Chondrocyte (in vitro differentiated cells): Measurements from ENCODE around the gene ALPL. TPM values are rescaled to one million over a fixed set of nuclear protein-coding genes. Genes with fewer than 3 reads are reported as not detected.

Source experiments
- DNase-seq: peaks from one replicate; pipeline ENCODE4 v3.0.0; 2021; ENCODE audit warnings: mixed read lengths, low spot score
- H3K27ac Mint-ChIP-seq: one replicate; pipeline ENCODE4 v1.8.0; 2021; ENCODE audit warnings: mild to moderate bottlenecking, moderate library complexity, mixed read lengths; ENCODE audit not compliant: unreplicated experiment
- H3K27me3 Mint-ChIP-seq: 2 replicates; pipeline ENCODE4 v1.8.0; 2021; ENCODE audit warnings: low read depth, mixed read lengths
- H3K36me3 Mint-ChIP-seq: 2 replicates; pipeline ENCODE4 v1.8.0; 2021; ENCODE audit warnings: low read depth, mixed read lengths
- H3K4me1 Mint-ChIP-seq: 2 replicates; pipeline ENCODE4 v1.8.0; 2021; ENCODE audit warnings: low read depth, mild to moderate bottlenecking, mixed read lengths
- H3K4me3 Mint-ChIP-seq: one replicate; pipeline ENCODE4 v1.8.0; 2021; ENCODE audit warnings: mild to moderate bottlenecking, moderate library complexity, mixed read lengths; ENCODE audit not compliant: unreplicated experiment
- H3K9me3 Mint-ChIP-seq: 2 replicates; pipeline ENCODE4 v1.8.0; 2021; ENCODE audit warnings: low read depth, mixed read lengths
- total RNA-seq: library from RNA; stranded (reverse); gene quantifications from 3 replicates; pipeline ENCODE4 v1.2.1, GENCODE V29; 2021
- TF ChIP-seq, protein P1 (sequence below): fragments of 200-600 bp; sonication (generic); IDR thresholded peaks from 2 replicates; pipeline ENCODE4 v1.5.0; 2021; ENCODE audit warnings: antibody characterized with exemption, mild to moderate bottlenecking, moderate library complexity

ALPL gene
- total RNA-seq, 1 donor from 2014 or later, result 19.2 TPM

- H3K27ac Mint-ChIP-seq, result no peak overlapping the region
- DNase-seq, result no peak
- TF ChIP-seq, protein P1, sequence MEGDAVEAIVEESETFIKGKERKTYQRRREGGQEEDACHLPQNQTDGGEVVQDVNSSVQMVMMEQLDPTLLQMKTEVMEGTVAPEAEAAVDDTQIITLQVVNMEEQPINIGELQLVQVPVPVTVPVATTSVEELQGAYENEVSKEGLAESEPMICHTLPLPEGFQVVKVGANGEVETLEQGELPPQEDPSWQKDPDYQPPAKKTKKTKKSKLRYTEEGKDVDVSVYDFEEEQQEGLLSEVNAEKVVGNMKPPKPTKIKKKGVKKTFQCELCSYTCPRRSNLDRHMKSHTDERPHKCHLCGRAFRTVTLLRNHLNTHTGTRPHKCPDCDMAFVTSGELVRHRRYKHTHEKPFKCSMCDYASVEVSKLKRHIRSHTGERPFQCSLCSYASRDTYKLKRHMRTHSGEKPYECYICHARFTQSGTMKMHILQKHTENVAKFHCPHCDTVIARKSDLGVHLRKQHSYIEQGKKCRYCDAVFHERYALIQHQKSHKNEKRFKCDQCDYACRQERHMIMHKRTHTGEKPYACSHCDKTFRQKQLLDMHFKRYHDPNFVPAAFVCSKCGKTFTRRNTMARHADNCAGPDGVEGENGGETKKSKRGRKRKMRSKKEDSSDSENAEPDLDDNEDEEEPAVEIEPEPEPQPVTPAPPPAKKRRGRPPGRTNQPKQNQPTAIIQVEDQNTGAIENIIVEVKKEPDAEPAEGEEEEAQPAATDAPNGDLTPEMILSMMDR, result no peak
These were observed 70.6 kb downstream of the ALPL start for GRCh38 chr1:21579791-21580190.

GRCh38 chr1:21584096-21584495 is 74.9 kb downstream of the ALPL start:
- H3K27me3 Mint-ChIP-seq, result peaks cover 2% of the 10 kb centered on the region
- H3K9me3 Mint-ChIP-seq, result peaks cover 2% of the 10 kb centered on the region
- H3K27ac Mint-ChIP-seq, result no peak overlapping the region
- peaks cover 24% of the 10 kb centered on the region for H3K4me1 Mint-ChIP-seq
- H3K4me3 Mint-ChIP-seq, result no peak overlapping the region
- DNase-seq, result no peak
- H3K36me3 Mint-ChIP-seq, result no peaks in the 10 kb centered on the region
- TF ChIP-seq, protein P1, result no peak

More at GRCh38 chr1:21579791-21580190, 70.6 kb downstream of the ALPL start:
- Mint-ChIP-seq H3K9me3 (peaks cover 2% of the 10 kb centered on the region), H3K27me3 (no peaks in the 10 kb centered on the region), H3K36me3 (no peaks in the 10 kb centered on the region), H3K4me1 (peaks cover 6% of the 10 kb centered on the region), H3K4me3 (no peak overlapping the region)

GRCh38 chr1:21585037-21585436 is 75.8 kb downstream of the ALPL start:
- no peak overlapping the region for H3K4me3 Mint-ChIP-seq
- TF ChIP-seq, protein P1, result no peak
- DNase-seq, result no peak
- H3K27me3 Mint-ChIP-seq, result peaks cover 3% of the 10 kb centered on the region
- H3K27ac Mint-ChIP-seq, result no peak overlapping the region
- no peaks in the 10 kb centered on the region for H3K36me3 Mint-ChIP-seq
- H3K4me1 Mint-ChIP-seq, result peaks cover 18% of the 10 kb centered on the region
- H3K9me3 Mint-ChIP-seq, result peaks cover 2% of the 10 kb centered on the region

- H3K27me3 Mint-ChIP-seq, result peaks cover 3% of the 10 kb centered on the region
- TF ChIP-seq, protein P1, result no peak
- H3K36me3 Mint-ChIP-seq, result no peaks in the 10 kb centered on the region
- H3K4me1 Mint-ChIP-seq, result peaks cover 24% of the 10 kb centered on the region
- no peak for DNase-seq
- no peak overlapping the region for H3K4me3 Mint-ChIP-seq
- H3K9me3 Mint-ChIP-seq, result peaks cover 2% of the 10 kb centered on the region
- no peak overlapping the region for H3K27ac Mint-ChIP-seq
These were observed 77.0 kb downstream of the ALPL start for GRCh38 chr1:21586222-21586621.

DNA sequence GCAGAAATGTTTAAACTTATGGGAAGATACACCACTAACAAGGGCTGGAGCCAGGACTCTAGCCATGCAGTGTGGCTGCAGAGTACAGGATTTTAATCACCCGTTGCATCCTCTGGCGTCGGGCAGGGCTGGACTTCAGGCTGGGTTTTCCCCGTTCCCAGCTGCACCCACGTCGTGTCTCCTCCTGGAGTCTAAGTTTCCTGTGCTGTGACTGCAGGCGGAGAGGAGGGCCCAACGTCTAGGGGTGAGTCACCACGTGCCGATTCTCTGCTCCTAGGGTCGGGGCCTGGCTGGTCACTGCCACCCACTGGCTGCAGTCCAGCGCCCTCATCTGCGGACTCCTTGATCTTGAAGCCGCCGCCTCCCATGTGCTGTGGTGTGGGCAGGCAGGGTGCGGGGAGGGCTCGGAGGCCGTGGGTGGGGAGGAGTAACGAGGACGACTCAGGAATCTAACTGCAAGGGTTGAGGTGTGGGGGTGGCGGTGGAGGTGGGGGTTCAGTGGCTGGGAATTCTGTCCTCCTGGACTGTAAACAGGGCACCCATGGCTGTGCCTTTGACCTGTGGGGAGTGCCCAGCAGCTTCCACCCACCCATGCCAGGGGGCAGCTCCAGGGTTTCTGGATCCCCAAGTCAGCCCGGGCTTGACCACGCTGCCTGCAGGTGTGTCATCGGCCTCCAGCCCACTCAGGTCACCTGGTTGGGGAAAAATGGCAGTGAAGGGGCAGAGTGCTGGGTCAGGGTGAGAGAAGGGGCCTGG is 77.8 kb downstream of the ALPL start:
- H3K27ac Mint-ChIP-seq, result peak overlapping the region; percentile 51
- TF ChIP-seq, protein P1, result peak; percentile 23
- DNase-seq, result no peak
- peaks cover 3% of the 10 kb centered on the region for H3K27me3 Mint-ChIP-seq
- no peak overlapping the region for H3K4me3 Mint-ChIP-seq
- no peaks in the 10 kb centered on the region for H3K36me3 Mint-ChIP-seq
- H3K4me1 Mint-ChIP-seq, result peaks cover 24% of the 10 kb centered on the region
- H3K9me3 Mint-ChIP-seq, result peaks cover 1% of the 10 kb centered on the region
